HepG2 (cell line): ENCODE measurements around the gene PRKAR1A. TPM values are rescaled to one million over a fixed set of nuclear protein-coding genes. Genes with fewer than 3 reads are reported as not detected.

Experiments used
- FOXP4 ChIP-seq: sonication (generic); formaldehyde crosslinking; IDR thresholded peaks from 2 replicates; pipeline ENCODE4 v1.4.0; 2020; ENCODE audit warnings: missing genetic modification reagents
- HMG20A ChIP-seq: IDR thresholded peaks from 2 replicates; pipeline ENCODE4 v1.6.1; 2016; ENCODE audit warnings: borderline replicate concordance
- HNF4A ChIP-seq: sonication (generic); formaldehyde crosslinking; IDR thresholded peaks from 2 replicates; pipeline ENCODE4 v1.4.0; 2020; ENCODE audit warnings: missing genetic modification reagents
- HOXA3 ChIP-seq: sonication (generic); formaldehyde crosslinking; IDR thresholded peaks from 2 replicates; pipeline ENCODE4 v1.5.0; 2020; ENCODE audit warnings: missing genetic modification reagents
- KDM6A ChIP-seq: IDR thresholded peaks from 2 replicates; pipeline ENCODE4 v1.6.1; 2016; ENCODE audit warnings: low read depth
- KLF13 ChIP-seq: sonication (generic); formaldehyde crosslinking; IDR thresholded peaks from 2 replicates; pipeline ENCODE4 v1.4.0; 2020; ENCODE audit warnings: mild to moderate bottlenecking, missing genetic modification reagents
- MIXL1 ChIP-seq: IDR thresholded peaks from 2 replicates; pipeline ENCODE4 v1.6.1; 2016
- MLX ChIP-seq: IDR thresholded peaks from 2 replicates; pipeline ENCODE4 v1.6.1; 2016
- NFIC ChIP-seq: IDR thresholded peaks from 2 replicates; pipeline ENCODE4 v1.6.1; 2012; ENCODE audit warnings: mild to moderate bottlenecking, low read length, inconsistent platforms
- REL ChIP-seq: sonication (generic); formaldehyde crosslinking; conservative IDR thresholded peaks from 2 replicates; pipeline ENCODE4 v1.8.0; 2022; ENCODE audit warnings: mild to moderate bottlenecking, missing genetic modification reagents, moderate library complexity
- SAP130 ChIP-seq: IDR thresholded peaks from 2 replicates; pipeline ENCODE4 v1.6.1; 2016; ENCODE audit warnings: low read depth
- TBX3 ChIP-seq: fragments of 450-650 bp; IDR thresholded peaks from 2 replicates; pipeline ENCODE4 v1.6.1; 2017; ENCODE audit warnings: antibody characterized with exemption, mild to moderate bottlenecking, inconsistent platforms, borderline replicate concordance
- THYN1 ChIP-seq: sonication (generic); formaldehyde crosslinking; IDR thresholded peaks from 2 replicates; pipeline ENCODE4 v1.8.1; 2023; ENCODE audit warnings: low read depth, mild to moderate bottlenecking, moderate library complexity, missing genetic modification reagents, borderline replicate concordance
- ZNF331 ChIP-seq: sonication (generic); formaldehyde crosslinking; IDR thresholded peaks from 2 replicates; pipeline ENCODE4 v1.4.0; 2020; ENCODE audit warnings: missing genetic modification reagents
- ZNF615 ChIP-seq: sonication (generic); formaldehyde crosslinking; IDR thresholded peaks from 2 replicates; pipeline ENCODE4 v1.5.0; 2020; ENCODE audit warnings: mild to moderate bottlenecking, missing genetic modification reagents, borderline replicate concordance
- ZNF710 ChIP-seq: sonication (generic); formaldehyde crosslinking; IDR thresholded peaks from 2 replicates; pipeline ENCODE4 v1.5.0; 2020; ENCODE audit warnings: mild to moderate bottlenecking, missing genetic modification reagents, borderline replicate concordance
- ZNF761 ChIP-seq: sonication (generic); formaldehyde crosslinking; conservative IDR thresholded peaks from 2 replicates; pipeline ENCODE4 v1.4.0; 2020; ENCODE audit warnings: mild to moderate bottlenecking, missing genetic modification reagents
- polyA plus RNA-seq, 8 experiments: library from polyadenylated mRNA; depleted of rRNA in 3 of 8; stranded (reverse) in 7 of 8; unstranded in 1 of 8; fragments of >200 nt; fragmentation: Illumina TruSeq in 4 of 8; extraction: Trizol in 4 of 8; gene quantifications; 2 replicates each; pipeline versions ENCODE4 v1.2.1 to v1.2.3, GENCODE V29; 2011 to 2016; ENCODE audit warnings: low read depth in 4 of 8, missing spikeins in 1 of 8, mixed read lengths in 1 of 8; ENCODE audit not compliant: insufficient read depth in 1 of 8
- total RNA-seq, 5 experiments: library from RNA; depleted of rRNA; stranded (reverse); fragments of >200 nt; fragmentation: Illumina TruSeq; extraction: Trizol; gene quantifications; 2 replicates each; pipeline ENCODE4 v1.2.3, GENCODE V29; 2016; ENCODE audit warnings: low read depth in 1 of 5
- TF ChIP-seq, protein P1 (sequence below), 2 experiments: sonication (generic) in 1 of 2; formaldehyde crosslinking in 1 of 2; IDR thresholded peaks; 2 replicates each; pipeline versions ENCODE4 v1.4.0 to v1.6.1; 2016 to 2020; ENCODE audit warnings: borderline replicate concordance in 1 of 2, low read depth in 1 of 2, mild to moderate bottlenecking in 1 of 2, missing genetic modification reagents in 1 of 2
- TF ChIP-seq, protein P2 (sequence below): sonication (generic); formaldehyde crosslinking; IDR thresholded peaks from 2 replicates; pipeline ENCODE4 v1.4.0; 2020; ENCODE audit warnings: missing genetic modification reagents, borderline replicate concordance

Gene PRKAR1A
- total and polyA plus RNA-seq, 2 of the 13 experiments (the other 11 are each of a cell fraction or from before 2014, with no cell fraction given): 265 to 266 TPM

DNA sequence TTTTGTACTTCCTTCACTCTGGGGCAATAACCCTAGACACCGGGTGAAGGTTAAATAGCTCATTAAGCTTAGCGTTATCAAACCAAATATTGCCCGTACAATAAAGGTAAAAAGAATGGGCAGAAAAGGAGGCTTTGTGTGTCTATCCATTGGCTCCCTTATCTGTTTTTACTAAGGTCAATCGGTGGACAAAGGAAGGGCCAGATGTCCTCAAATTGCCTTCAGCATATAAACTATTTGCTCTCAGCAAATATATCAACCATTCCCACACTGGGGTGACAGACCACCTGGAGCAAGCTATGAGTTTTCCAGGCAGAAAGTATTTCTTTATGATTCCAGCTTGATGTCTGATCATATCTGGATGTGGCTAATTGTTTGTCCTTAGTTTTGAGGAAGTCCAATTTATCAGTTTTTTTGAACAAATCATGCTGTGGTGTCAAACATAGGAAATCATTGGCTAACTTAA lies 29.6 kb upstream of the PRKAR1A start (continued):
- peak; percentile 100 for TF ChIP-seq ZNF710
- TF ChIP-seq, protein P1, sequence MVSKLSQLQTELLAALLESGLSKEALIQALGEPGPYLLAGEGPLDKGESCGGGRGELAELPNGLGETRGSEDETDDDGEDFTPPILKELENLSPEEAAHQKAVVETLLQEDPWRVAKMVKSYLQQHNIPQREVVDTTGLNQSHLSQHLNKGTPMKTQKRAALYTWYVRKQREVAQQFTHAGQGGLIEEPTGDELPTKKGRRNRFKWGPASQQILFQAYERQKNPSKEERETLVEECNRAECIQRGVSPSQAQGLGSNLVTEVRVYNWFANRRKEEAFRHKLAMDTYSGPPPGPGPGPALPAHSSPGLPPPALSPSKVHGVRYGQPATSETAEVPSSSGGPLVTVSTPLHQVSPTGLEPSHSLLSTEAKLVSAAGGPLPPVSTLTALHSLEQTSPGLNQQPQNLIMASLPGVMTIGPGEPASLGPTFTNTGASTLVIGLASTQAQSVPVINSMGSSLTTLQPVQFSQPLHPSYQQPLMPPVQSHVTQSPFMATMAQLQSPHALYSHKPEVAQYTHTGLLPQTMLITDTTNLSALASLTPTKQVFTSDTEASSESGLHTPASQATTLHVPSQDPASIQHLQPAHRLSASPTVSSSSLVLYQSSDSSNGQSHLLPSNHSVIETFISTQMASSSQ (IDR thresholded peaks at IDR 0.05; ENCODE audit: low read depth): peak; percentile 65
- TF ChIP-seq, protein P1 (CRISPR knock-in tag; IDR thresholded peaks at IDR 0.05; ENCODE audit: borderline replicate concordance): peak; percentile 82; the same call in 1 of the 2 replicates
- peak; percentile 40; the same call in 1 of the 2 replicates for TF ChIP-seq MLX (CRISPR knock-in tag)
- peak; percentile 90 for TF ChIP-seq NFIC
- no peak for TF ChIP-seq KLF13
- TF ChIP-seq, protein P2, sequence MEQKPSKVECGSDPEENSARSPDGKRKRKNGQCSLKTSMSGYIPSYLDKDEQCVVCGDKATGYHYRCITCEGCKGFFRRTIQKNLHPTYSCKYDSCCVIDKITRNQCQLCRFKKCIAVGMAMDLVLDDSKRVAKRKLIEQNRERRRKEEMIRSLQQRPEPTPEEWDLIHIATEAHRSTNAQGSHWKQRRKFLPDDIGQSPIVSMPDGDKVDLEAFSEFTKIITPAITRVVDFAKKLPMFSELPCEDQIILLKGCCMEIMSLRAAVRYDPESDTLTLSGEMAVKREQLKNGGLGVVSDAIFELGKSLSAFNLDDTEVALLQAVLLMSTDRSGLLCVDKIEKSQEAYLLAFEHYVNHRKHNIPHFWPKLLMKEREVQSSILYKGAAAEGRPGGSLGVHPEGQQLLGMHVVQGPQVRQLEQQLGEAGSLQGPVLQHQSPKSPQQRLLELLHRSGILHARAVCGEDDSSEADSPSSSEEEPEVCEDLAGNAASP: peak; percentile 99
- TF ChIP-seq ZNF615 (CRISPR knock-in tag): no peak
- TF ChIP-seq HMG20A (CRISPR knock-in tag): peak; percentile 58; the same call in 1 of the 2 replicates
- TF ChIP-seq FOXP4: peak; percentile 89
- TF ChIP-seq HOXA3 (CRISPR knock-in tag): no peak; the same call in 1 of the 2 replicates
- TF ChIP-seq SAP130 (CRISPR knock-in tag): peak; percentile 42
- no peak for TF ChIP-seq ZNF761 (CRISPR knock-in tag)
- TF ChIP-seq THYN1 (CRISPR knock-in tag): no peak
- TF ChIP-seq REL: no peak
- TF ChIP-seq ZNF331 (CRISPR knock-in tag): peak; percentile 67; the same call in 1 of the 2 replicates
- peak; percentile 86 for TF ChIP-seq MIXL1 (CRISPR knock-in tag)
- peak; percentile 85 for TF ChIP-seq HNF4A (CRISPR knock-in tag)
- 0 out of 2 replicates have a peak, but pooled peaks have one; percentile 26 for TF ChIP-seq KDM6A (CRISPR knock-in tag)
- peak; percentile 48; the same call in 1 of the 2 replicates for TF ChIP-seq TBX3
